Bronchial epithelial cell (primary cell): Measurements from ENCODE around the gene FAM210A. TPM values are rescaled to one million over a fixed set of nuclear protein-coding genes. Genes with fewer than 3 reads are reported as not detected.

Source experiments
- DNase-seq: peaks from one replicate; pipeline ENCODE4 v3.0.0-alpha.2; 2010; ENCODE audit warnings: low read depth
- FAIRE-seq: peaks from 2 replicates; lab custom pipeline; 2011; peaks lifted over from hg19 to GRCh38; lab: Jason Lieb, UNC
- H3K27me3 ChIP-seq: 2 replicates; pipeline ENCODE4 v1.5.1; 2011; ENCODE audit warnings: low read length; ENCODE audit not compliant: control insufficient read depth, insufficient read depth
- H3K36me3 ChIP-seq: 2 replicates; pipeline ENCODE4 v1.5.1; 2011; ENCODE audit warnings: low read length; ENCODE audit not compliant: control insufficient read depth, insufficient read depth
- H3K4me3 ChIP-seq: 2 replicates; pipeline ENCODE4 v1.5.1; 2011; ENCODE audit warnings: mild to moderate bottlenecking, low read depth, low read length, control low read depth
- CTCF ChIP-seq: IDR thresholded peaks from 2 replicates; pipeline ENCODE4 v1.5.1; 2011; ENCODE audit warnings: mild to moderate bottlenecking, moderate library complexity, low read length, control low read depth, inconsistent platforms; ENCODE audit not compliant: insufficient read depth, severe bottlenecking
- total RNA-seq: library from RNA; depleted of rRNA; stranded (reverse); fragments of >200 nt; gene quantifications from 2 replicates; pipeline ENCODE4 v1.2.1, GENCODE V29; 2014

The FAM210A gene
- total RNA-seq, 1 donor from 2014 or later: 49.8 TPM

- TF ChIP-seq CTCF: no peak
- FAIRE-seq (no peak), DNase-seq (no peak)
- Histone ChIP-seq H3K36me3 (peaks cover 2% of the 10 kb centered on the region), H3K4me3 (no peak overlapping the region), H3K27me3 (no peaks in the 10 kb centered on the region)
Observed at GRCh38 chr18:13715330-13715729, 11.0 kb downstream of the FAM210A start.

- Histone ChIP-seq H3K27me3 (no peaks in the 10 kb centered on the region), H3K4me3 (no peak overlapping the region), H3K36me3 (peaks cover 2% of the 10 kb centered on the region)
- TF ChIP-seq CTCF: no peak
- FAIRE-seq: no peak
- no peak for DNase-seq
Observed at GRCh38 chr18:13713455-13714055, 12.8 kb downstream of the FAM210A start.

- H3K27me3 ChIP-seq: no peaks in the 10 kb centered on the region
- peaks cover 2% of the 10 kb centered on the region for H3K36me3 ChIP-seq
- no peak for TF ChIP-seq CTCF
- FAIRE-seq (no peak), DNase-seq (no peak)
- H3K4me3 ChIP-seq: no peak overlapping the region
Observed at GRCh38 chr18:13712400-13713131, 13.8 kb downstream of the FAM210A start.

GRCh38 chr18:13710414-13710831, 15.9 kb downstream of the FAM210A start:
- Histone ChIP-seq H3K36me3 (no peaks in the 10 kb centered on the region), H3K4me3 (no peak overlapping the region), H3K27me3 (no peaks in the 10 kb centered on the region)
- DNase-seq (peak; percentile 93), FAIRE-seq (peak; percentile 43)
- TF ChIP-seq CTCF: no peak

GRCh38 chr18:13703899-13704298, 22.5 kb downstream of the FAM210A start:
- DNase-seq (no peak), FAIRE-seq (no peak)
- Histone ChIP-seq H3K36me3 (no peaks in the 10 kb centered on the region), H3K27me3 (no peaks in the 10 kb centered on the region), H3K4me3 (no peak overlapping the region)
- no peak for TF ChIP-seq CTCF

GRCh38 chr18:13700153-13700552, 26.2 kb downstream of the FAM210A start:
- Histone ChIP-seq H3K36me3 (no peaks in the 10 kb centered on the region), H3K4me3 (no peak overlapping the region), H3K27me3 (no peaks in the 10 kb centered on the region)
- no peak for TF ChIP-seq CTCF
- no peak for DNase-seq
- FAIRE-seq: no peak
